ENCODE results near the gene BTAF1.

The BTAF1 gene

DNA sequence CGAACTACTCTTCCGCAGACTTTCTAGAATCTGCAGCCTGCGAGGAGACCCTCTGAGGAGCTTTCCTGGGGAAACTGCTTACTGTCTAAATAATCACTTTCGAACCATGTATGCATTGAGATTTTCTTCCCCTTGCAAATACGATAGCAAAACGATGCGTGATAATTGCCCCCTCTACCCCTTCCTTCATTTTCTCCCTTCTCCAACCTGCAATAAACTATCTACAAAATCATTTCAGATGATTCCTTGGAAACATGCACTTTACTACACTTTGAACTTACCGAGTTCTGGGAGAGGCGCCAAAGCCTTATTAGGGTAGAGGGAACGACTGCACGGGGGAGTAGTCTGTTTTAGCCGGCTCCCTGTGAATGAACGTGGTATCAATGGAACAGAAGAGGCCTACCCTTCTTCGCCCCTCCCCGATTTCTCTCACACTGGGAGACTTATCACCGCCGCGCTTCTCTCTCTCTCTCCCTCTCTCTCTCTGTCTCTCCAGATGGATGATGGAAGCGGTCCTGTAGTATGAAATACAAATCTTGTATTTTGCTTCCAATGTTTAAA is 14.4 kb upstream of the BTAF1 start, which contains the start of gene FGFBP3:
FGFBP3 (minus strand) TSS at position 370 of the 561 bp plus-strand sequence. CDS start 517 bp downstream, outside the sequence.
- H3K4me3 ChIP-seq (ENCODE audit: low read depth, low read length) = peak within 1 kb of the TSS; percentile 70
- TF ChIP-seq, protein P1, sequence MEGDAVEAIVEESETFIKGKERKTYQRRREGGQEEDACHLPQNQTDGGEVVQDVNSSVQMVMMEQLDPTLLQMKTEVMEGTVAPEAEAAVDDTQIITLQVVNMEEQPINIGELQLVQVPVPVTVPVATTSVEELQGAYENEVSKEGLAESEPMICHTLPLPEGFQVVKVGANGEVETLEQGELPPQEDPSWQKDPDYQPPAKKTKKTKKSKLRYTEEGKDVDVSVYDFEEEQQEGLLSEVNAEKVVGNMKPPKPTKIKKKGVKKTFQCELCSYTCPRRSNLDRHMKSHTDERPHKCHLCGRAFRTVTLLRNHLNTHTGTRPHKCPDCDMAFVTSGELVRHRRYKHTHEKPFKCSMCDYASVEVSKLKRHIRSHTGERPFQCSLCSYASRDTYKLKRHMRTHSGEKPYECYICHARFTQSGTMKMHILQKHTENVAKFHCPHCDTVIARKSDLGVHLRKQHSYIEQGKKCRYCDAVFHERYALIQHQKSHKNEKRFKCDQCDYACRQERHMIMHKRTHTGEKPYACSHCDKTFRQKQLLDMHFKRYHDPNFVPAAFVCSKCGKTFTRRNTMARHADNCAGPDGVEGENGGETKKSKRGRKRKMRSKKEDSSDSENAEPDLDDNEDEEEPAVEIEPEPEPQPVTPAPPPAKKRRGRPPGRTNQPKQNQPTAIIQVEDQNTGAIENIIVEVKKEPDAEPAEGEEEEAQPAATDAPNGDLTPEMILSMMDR (IDR thresholded peaks at IDR 0.05; ENCODE audit: borderline replicate concordance, insufficient read depth, low read depth, low read length) = no peak

GRCh38 chr10:91910467-91910866 is 13.1 kb upstream of the BTAF1 start:
- TF ChIP-seq, protein P1 (IDR thresholded peaks at IDR 0.05; ENCODE audit: borderline replicate concordance, insufficient read depth, low read depth, low read length) = no peak
- H3K4me3 ChIP-seq (ENCODE audit: low read depth, low read length) = no peak overlapping the region

GRCh38 chr10:91919651-91920050 is 3.9 kb upstream of the BTAF1 start:
- TF ChIP-seq, protein P1 (IDR thresholded peaks at IDR 0.05; ENCODE audit: borderline replicate concordance, insufficient read depth, low read depth, low read length) = no peak
- no peak overlapping the region for H3K4me3 ChIP-seq (ENCODE audit: low read depth, low read length)

- TF ChIP-seq, protein P1 (IDR thresholded peaks at IDR 0.05; ENCODE audit: borderline replicate concordance, insufficient read depth, low read depth, low read length) = no peak
- peak overlapping the region; percentile 82 for H3K4me3 ChIP-seq (ENCODE audit: low read depth, low read length)
Observed at GRCh38 chr10:91924212-91925021, 847 bp downstream of the BTAF1 start.

GRCh38 chr10:91925022-91925320 is 1.4 kb downstream of the BTAF1 start:
- peak overlapping the region; percentile 82 for H3K4me3 ChIP-seq (ENCODE audit: low read depth, low read length)
- TF ChIP-seq, protein P1 (IDR thresholded peaks at IDR 0.05; ENCODE audit: borderline replicate concordance, insufficient read depth, low read depth, low read length) = no peak

- no peak overlapping the region for H3K4me3 ChIP-seq (ENCODE audit: low read depth, low read length)
- TF ChIP-seq, protein P1 (IDR thresholded peaks at IDR 0.05; ENCODE audit: borderline replicate concordance, insufficient read depth, low read depth, low read length) = no peak
Observed at GRCh38 chr10:91930939-91931338, 7.4 kb downstream of the BTAF1 start.
